IPS-18c (cell line): ENCODE measurements around the gene MVB12B.

ENCODE experiments used
- H3K4me3 ChIP-seq: 2 replicates; pipeline ENCODE4 v1.7.0; 2013; ENCODE audit warnings: low read depth, mild to moderate bottlenecking, low read length, moderate library complexity; ENCODE audit not compliant: insufficient read depth
- H3K9me3 ChIP-seq: one replicate; pipeline ENCODE4 v1.6.1; 2013; ENCODE audit warnings: mild to moderate bottlenecking, low read length, moderate library complexity; ENCODE audit not compliant: control insufficient read depth, insufficient read depth

Gene MVB12B

DNA sequence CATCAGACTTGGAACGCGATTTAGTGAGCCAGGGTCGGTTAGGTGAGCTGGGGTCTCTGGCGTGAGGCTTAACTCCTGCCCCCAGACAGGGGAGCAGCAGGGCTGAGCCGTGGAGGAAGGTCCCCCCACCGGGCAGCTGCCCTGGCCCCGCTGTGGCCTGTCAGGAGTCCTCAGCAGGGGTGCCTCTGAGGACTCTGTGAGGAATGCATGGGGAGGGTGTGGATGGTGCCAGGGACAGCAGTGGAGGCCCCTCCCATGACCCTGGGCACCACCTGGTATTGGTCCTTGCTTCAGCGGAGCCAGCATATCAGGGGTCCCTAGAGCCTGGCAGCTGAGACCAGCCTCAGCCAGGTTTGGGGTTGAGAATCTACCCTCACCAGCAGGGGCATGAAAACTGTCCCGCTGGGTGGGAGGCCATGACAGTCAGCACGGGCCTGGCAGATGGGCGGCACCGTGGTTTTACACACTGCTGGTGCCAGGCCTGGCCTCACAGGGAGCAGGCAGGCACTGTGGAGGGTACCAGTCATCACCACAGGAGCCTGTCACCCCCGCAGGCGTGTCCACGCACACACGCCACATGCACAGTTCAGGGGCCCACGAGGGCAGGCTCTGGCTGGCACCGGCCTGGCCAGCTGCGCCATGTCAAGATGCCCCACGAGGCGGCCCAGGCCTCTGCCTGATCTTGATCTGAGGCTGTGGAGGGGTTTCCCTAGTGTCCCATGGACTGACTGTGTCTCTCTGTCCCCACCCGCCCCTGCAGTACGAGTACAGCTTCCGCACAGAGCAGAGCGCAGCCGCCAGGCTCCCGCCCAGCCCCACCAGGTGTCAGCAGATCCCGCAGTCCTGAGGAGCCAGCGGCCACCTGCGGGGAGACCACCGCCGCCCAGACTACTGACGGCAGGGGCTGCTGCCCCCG is 176.0 kb downstream of the MVB12B start:
- Histone ChIP-seq H3K4me3 (no peak overlapping the region), H3K9me3 (no peaks in the 10 kb centered on the region)

DNA sequence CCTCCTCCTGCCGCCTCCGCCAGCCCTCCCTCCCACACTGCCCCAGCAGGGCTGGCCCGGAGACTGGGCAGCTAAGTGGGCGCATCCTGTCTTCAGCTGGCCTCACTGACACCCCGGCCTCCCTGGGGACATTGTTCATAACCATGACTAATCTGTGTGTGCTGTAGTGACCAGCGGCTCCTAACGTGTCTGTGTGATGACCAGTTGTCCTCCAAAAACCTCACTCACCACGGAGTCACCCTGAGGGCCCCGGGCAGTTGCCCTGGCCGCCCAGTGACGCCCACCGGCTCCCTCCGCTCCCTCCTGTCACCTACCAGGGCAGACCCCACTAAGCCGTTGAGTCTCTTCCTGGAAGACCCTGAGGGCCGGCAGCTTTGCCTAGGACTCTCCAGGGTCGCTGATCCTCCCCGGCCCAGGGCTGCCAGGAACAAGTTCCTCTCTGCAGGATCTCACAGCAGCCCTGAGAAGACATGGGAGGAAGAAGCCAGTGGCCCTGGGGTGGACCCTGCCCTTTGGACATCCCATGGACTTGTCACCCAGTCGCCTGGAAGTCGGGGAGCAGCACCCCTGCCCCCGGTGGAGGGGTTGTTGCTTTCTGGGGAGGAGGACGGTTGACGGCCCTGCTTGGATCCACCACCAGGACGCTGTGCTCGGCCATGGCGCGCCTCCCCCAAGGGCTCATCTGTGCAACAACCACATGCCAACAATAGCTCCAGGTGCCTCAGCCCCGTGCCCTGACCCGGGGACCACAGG is 176.9 kb downstream of the MVB12B start:
- no peaks in the 10 kb centered on the region for H3K9me3 ChIP-seq
- H3K4me3 ChIP-seq, result no peak overlapping the region

- H3K4me3 ChIP-seq, result no peak overlapping the region
- no peaks in the 10 kb centered on the region for H3K9me3 ChIP-seq
Measured at GRCh38 chr9:126504086-126504976, 177.7 kb downstream of the MVB12B start.

- H3K4me3 ChIP-seq, result no peak overlapping the region
- no peaks in the 10 kb centered on the region for H3K9me3 ChIP-seq
Measured at GRCh38 chr9:126504977-126505455, 178.4 kb downstream of the MVB12B start.

GRCh38 chr9:126505697-126506346 is 179.2 kb downstream of the MVB12B start:
- Histone ChIP-seq H3K4me3 (no peak overlapping the region), H3K9me3 (no peaks in the 10 kb centered on the region)

DNA sequence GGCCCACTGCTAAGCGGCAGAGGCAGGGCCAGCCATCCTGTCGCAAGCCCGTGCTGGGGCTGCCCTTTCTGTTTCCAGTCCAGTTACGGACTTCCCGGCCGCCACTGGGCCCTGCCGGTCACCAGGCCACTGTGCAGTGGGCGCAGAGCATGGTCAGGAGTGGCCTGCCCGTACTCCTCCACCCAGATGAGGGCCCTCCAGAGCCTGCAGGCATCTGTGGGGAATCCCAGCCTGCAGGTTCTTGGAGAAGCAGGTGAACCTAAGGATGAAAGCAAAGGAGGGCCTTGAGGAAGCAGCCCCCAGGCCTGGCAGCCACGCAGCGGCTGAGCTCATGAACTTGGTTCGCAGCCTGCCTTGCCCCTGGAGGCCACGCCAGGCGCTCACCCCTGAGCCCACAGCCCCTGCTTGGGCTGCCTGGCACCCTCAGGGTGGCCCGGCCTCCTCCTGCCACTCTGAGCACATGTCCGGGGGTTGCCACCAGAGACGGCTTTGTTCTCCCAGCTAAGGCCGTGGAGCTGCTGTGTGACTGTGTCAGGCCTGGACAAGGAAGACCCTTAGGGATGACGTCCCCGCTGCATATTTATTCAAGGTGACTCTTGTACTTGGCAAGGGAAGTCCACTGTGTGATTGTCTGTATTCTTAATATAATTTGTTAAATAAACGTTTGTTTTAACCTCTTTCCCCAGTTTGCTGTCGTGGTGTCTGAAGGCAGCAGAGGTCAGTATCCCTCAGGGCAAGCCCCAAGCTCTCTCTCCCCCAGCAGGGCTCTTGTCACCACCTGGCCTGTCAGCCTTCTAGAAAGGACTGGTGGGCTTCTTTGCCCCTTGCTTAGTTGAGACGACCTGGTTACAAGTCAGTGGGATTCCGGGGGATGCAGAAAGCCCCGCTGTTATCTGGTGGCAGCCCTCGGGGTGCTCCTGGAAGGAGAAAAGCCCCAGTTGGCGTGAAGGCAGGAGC is 180.0 kb downstream of the MVB12B start:
- Histone ChIP-seq H3K4me3 (no peak overlapping the region), H3K9me3 (no peaks in the 10 kb centered on the region)

GRCh38 chr9:126507318-126508109 is 180.9 kb downstream of the MVB12B start:
- no peak overlapping the region for H3K4me3 ChIP-seq
- no peaks in the 10 kb centered on the region for H3K9me3 ChIP-seq

DNA sequence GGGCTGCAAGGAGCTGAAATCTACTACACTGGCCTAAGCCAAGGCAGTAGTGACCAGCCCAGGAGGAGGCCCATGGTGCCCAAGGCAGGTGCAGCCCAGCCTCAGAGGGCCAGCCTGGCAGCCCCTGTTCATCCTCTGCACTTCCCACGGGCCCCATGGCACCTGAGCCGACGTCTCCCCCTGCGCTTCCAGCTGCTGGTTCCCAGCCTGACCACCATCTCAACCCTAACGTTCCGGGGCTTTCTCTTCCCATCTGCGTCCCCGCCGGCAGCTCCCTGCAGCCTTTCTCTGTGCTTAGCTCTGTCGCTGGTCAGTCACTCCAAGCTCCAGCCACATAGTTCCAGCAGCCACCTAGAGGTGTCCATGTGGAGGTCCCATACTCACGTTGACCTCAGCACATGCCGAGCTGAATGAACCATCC is 181.6 kb downstream of the MVB12B start:
- Histone ChIP-seq H3K9me3 (no peaks in the 10 kb centered on the region), H3K4me3 (no peak overlapping the region)

DNA sequence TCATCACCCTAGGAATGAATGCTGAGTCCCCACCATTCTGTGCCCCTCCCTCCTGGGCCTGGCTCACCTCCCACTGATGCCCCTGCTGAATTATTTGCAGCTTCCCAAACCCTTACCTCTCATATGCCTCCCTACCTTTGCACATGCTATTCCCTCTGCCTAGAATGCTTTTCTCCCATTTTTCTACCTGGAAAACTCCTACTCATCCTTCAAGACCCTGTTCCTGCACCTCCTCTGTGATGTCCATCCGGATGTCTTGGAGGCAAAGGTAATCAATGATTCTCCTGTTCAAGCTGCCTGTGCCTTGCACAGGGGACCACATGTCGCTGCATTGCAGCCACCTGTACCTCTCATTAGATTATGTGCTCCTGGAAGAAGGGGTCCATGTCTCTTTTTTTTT is 182.3 kb downstream of the MVB12B start:
- H3K4me3 ChIP-seq, result no peak overlapping the region
- H3K9me3 ChIP-seq, result no peaks in the 10 kb centered on the region

DNA sequence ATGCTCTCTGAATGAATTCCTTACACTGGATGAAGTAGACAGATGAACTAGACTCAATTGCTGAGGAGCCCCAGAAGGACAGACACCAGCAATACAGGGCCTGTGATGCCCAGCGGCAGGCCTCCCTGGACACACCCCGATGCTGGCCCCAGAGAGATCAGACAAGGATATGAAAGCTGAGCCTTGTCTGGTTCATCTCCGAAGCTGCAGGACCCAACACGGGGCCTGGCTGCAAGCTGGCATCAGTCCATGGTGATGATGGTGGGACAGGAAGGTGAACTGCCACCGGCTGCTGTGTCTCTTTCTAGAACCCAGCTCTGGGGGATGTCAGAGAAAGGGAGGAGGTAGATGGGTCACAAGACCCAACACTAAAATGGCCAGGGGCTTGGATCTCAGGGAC is 183.1 kb downstream of the MVB12B start:
- Histone ChIP-seq H3K9me3 (no peaks in the 10 kb centered on the region), H3K4me3 (no peak overlapping the region)

GRCh38 chr9:126510564-126510963 is 183.9 kb downstream of the MVB12B start:
- Histone ChIP-seq H3K4me3 (no peak overlapping the region), H3K9me3 (no peaks in the 10 kb centered on the region)

DNA sequence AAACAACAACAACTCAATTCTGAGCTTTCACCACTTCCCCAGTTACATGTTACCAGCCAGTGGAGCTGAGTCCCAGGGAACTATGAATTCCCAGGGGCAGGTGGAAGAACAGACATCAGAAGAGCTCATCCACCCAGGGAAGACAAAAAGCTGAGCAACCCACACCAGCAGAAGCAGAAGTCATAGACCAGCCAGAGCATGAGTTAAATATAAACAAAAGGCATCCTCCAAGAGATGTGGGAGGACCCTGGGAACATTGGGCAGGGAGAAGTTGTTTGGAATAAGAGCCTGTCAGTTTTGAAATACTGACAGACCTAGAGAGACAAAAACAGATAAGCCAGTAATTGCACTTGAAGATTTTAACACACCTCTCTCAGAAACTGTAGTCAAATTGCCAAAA is 184.8 kb downstream of the MVB12B start:
- Histone ChIP-seq H3K9me3 (no peaks in the 10 kb centered on the region), H3K4me3 (no peak overlapping the region)

DNA sequence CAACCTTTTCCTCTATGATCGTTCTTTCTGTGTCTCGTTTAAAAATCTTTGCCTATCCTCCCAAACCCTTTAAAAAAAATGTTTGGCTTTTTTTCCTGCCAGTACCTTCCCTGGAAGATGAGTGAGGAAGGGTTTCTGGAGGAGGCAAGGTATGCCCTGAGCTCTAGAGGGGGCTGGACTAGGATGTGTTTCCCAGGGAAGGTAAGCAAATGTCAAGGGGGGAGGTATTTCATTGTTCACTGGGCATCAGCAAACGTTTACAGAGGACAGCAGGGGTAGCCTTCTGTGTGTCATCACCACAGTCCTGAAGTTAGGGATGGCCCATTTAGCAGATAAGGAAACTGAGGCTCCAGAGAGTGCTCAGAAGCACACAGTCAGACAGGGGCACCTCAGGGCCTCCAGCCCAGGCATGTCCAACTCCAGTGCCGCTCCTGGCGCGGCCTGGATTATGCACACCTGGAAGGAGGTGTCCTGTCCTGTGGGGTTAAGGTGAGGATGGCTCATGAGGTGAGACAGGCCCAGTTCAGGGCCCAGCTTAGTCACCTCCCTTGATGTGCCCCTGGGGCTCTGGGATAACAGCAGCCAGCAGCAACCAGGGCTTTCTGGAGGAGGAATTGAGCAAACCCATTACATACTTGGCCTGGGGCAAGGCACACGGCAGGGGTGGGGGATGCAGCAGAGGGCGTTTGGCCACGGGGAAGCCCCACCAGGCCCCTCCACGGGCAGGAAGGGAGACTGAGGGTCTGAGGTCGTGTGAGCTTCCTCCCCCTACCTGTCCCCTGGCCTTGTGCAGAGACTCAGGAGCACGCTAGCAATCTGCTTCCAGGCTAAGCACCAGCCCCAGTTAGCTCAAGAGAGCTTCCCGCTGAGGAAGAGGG is 186.8 kb downstream of the MVB12B start:
- Histone ChIP-seq H3K4me3 (peak overlapping the region; percentile 24; the same call in 1 of the 2 replicates), H3K9me3 (no peaks in the 10 kb centered on the region)

DNA sequence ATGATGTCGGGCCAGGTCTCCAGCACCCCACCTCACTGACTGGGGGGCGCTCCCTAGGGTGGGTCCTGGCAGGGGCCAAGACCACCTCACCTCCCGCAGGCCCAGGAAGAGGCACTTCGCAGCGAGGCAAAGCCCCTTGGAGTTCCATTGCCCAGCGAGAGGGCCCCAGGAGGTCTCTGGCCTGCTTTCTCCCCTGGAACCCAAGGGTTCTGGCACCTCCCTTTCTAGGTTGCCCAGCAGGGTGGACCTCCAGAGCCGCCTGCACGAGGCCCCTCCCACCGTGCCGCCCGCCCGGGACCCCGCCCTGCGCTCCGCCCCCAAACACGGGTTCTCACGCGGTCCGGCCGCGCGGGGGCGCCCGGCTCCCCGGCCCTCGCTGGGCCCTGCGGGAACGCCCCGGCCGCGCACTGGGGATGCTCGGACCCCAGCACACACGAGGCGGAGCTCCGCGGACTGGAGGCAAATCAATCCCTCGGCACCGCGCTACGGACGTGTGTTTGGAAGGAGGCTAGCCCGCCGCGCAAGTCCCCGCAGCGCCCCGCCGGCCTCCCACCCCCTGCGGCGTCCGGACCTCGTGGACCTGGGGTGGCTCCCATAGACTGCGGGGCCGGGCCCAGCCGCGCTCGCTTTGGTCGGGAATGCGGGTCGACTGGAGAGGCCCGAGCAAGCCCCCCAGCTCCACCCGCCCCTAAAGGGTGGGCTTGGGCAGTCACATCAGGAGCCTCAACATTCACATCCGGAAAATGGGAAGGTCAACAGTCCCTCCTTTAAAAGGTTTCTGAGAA is 187.6 kb downstream of the MVB12B start:
- Histone ChIP-seq H3K9me3 (no peaks in the 10 kb centered on the region), H3K4me3 (peak overlapping the region; percentile 24; the same call in 1 of the 2 replicates)
